ENCODE data around the gene XKR8. TPM values are rescaled to one million over a fixed set of nuclear protein-coding genes. Genes with fewer than 3 reads are reported as not detected.
A peak's percentile ranks its signal among the peaks of the same experiment; 100 is the strongest.

XKR8 gene
- total RNA-seq, 2 donors from 2014 or later: 7.1 to 9.8 TPM

- peak; percentile 40 for TF ChIP-seq CTCF (IDR thresholded peaks at IDR 0.05)
- intact Hi-C loops (cut with DNase I): loop anchor here (2.0 kb wide), 1 partner anchor 121 kb away; no protein-coding TSS in a partner anchor
- Histone ChIP-seq H3K27me3 (no peaks in the 10 kb centered on the region), H3K4me3 (no peak overlapping the region), H3K4me1 (no peaks in the 10 kb centered on the region), H3K9ac (ENCODE audit: low read depth in 2 of 2, low read length in 2 of 2) (no peak overlapping the region), H3K36me3 (no peaks in the 10 kb centered on the region), H3K27ac (no peak overlapping the region), H3K9me3 (no peaks in the 10 kb centered on the region)
- no peak for DNase-seq
These were observed 19.5 kb downstream of the XKR8 start for GRCh38 chr1:27979151-27979858.

GRCh38 chr1:27979859-27980201 lies 20.1 kb downstream of the XKR8 start:
- H3K27me3 ChIP-seq: no peaks in the 10 kb centered on the region
- H3K4me3 ChIP-seq: no peak overlapping the region
- no peak for TF ChIP-seq CTCF (IDR thresholded peaks at IDR 0.05)
- intact Hi-C loops (cut with DNase I): loop anchor here (2.0 kb wide), 1 partner anchor 121 kb away; no protein-coding TSS in a partner anchor
- DNase-seq: no peak
- no peak overlapping the region for H3K27ac ChIP-seq
- no peaks in the 10 kb centered on the region for H3K4me1 ChIP-seq
- H3K9ac ChIP-seq (ENCODE audit: low read depth in 2 of 2, low read length in 2 of 2): no peak overlapping the region
- no peaks in the 10 kb centered on the region for H3K36me3 ChIP-seq
- H3K9me3 ChIP-seq: no peaks in the 10 kb centered on the region

GRCh38 chr1:27980216-27980845 lies 20.6 kb downstream of the XKR8 start:
- Histone ChIP-seq H3K9ac (ENCODE audit: low read depth in 2 of 2, low read length in 2 of 2) (no peak overlapping the region), H3K36me3 (no peaks in the 10 kb centered on the region), H3K27me3 (no peaks in the 10 kb centered on the region), H3K4me3 (no peak overlapping the region), H3K27ac (no peak overlapping the region), H3K9me3 (no peaks in the 10 kb centered on the region), H3K4me1 (no peaks in the 10 kb centered on the region)
- intact Hi-C loops (cut with DNase I): no loop called here
- DNase-seq: no peak
- TF ChIP-seq CTCF (IDR thresholded peaks at IDR 0.05): no peak

GRCh38 chr1:27981145-27981544 lies 21.4 kb downstream of the XKR8 start:
- Histone ChIP-seq H3K9ac (ENCODE audit: low read depth in 2 of 2, low read length in 2 of 2) (no peak overlapping the region), H3K27ac (no peak overlapping the region), H3K4me3 (no peak overlapping the region), H3K27me3 (no peaks in the 10 kb centered on the region), H3K36me3 (no peaks in the 10 kb centered on the region), H3K4me1 (no peaks in the 10 kb centered on the region), H3K9me3 (no peaks in the 10 kb centered on the region)
- intact Hi-C loops (cut with DNase I): no loop called here
- DNase-seq: no peak
- TF ChIP-seq CTCF (IDR thresholded peaks at IDR 0.05): no peak

GRCh38 chr1:27990920-27991537 lies 31.3 kb downstream of the XKR8 start:
- TF ChIP-seq CTCF (IDR thresholded peaks at IDR 0.05): no peak

More at GRCh38 chr1:27990920-27991537, 31.3 kb downstream of the XKR8 start:
- Histone ChIP-seq H3K9me3 (no peaks in the 10 kb centered on the region), H3K4me1 (no peaks in the 10 kb centered on the region), H3K27ac (no peak overlapping the region), H3K4me3 (no peak overlapping the region), H3K9ac (ENCODE audit: low read depth in 2 of 2, low read length in 2 of 2) (no peak overlapping the region), H3K27me3 (no peaks in the 10 kb centered on the region), H3K36me3 (peaks cover 14% of the 10 kb centered on the region)
- intact Hi-C loops (cut with DNase I): no loop called here
- no peak for DNase-seq
